Fibroblast of skin of right quadriceps (primary cell): ENCODE results near the gene TSPYL2.

Experiments used
- DNase-seq: peaks from one replicate; pipeline ENCODE4 v3.0.0-alpha.2; 2013

TSPYL2 gene

DNA sequence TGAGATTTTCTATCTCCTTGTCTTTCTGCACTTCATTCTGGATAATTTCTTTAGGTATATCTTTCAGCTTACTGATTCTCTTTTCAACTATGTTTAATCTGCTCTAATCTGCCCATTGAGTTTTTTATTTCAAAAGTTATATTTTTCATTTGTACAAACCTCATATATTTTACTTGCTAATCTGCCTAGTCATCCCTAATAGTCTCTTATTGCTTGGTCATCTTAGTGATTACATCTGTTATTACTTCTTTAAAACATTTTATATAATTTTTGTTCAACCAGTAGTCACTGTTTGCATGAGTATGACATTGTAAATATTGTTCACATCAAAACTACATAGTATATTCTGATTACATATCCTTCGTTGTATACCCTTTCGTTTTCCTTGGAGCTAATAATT lies 44.2 kb downstream of the TSPYL2 start:
- no peak for DNase-seq

DNA sequence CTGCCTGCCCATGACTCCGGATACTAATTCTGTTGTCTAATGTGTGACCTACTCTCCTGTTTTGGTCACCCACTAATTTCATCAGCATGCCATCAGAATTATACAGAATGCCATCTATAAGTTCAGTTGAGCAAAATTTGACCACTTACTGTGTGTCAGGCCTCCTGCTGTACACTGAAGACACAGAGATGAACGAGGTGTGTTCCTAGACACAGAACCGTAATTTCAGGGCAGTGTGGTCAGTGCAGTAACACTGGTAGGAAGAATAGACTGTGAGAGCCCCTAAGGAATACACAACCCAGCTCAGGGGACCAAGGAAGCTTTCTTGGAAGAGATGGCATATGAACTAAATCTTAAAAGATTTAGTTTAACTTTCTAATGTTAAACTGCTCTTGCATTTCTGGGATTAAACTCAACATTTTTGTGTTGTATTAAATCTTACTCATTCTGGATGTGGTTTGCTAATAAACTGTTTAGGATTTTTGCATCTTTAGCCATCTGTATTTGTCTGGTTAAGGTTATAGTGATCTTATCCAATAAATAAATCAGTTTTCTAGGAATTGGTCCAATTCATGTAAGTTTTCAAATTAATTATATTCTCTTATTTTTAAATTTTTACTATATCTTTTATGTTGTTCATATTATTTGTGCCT lies 46.1 kb downstream of the TSPYL2 start:
- DNase-seq = peak; percentile 33

- no peak for DNase-seq
Measured at GRCh38 chrX:53133400-53133799, 51.2 kb downstream of the TSPYL2 start.

GRCh38 chrX:53135581-53135980 lies 53.4 kb downstream of the TSPYL2 start:
- no peak for DNase-seq
